ENCODE measurements around the gene AHRR.

DNA sequence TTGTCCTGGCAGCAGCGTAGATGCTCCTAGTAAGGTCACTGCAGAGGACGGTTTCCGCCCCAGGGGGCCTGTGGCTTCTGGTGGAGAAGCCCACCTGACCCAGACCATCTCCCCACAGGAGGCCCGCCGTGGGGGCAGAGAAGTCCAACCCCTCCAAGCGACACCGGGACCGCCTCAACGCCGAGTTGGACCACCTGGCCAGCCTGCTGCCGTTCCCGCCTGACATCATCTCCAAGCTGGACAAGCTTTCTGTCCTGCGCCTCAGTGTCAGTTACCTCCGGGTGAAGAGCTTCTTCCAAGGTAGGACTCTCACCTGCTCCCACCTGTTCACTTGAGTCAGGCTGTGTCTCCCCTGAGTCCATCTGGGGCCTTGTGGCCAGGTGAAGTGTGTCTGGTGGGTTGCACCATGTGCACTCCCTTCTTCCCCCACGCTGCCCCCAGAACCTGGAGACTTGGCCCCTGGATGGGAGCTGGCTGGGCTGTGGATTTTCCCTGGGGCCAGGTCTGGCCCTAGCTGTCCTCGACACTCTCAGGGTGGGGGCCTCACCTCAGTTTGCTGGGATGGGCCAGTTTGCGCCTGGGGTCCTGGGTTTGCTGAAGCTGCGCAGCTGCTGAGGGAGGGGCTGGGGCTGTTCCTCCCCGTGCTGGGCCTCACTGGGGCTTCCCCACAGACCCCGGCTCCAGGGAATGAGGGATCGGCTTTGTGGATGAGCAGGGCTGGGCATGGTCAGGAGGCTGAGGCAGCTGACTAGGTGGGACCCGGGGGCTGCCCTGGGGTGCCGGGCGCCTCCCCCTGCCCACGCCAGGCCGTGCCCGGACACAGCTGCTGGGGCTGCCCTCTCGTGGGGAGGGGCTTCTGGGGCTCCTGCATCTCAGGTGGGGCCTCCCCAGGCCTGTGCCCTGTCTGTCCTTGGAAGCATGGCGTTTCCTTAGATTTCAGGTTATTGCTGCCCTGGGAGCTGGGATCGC, 32.4 kb downstream of the AHRR start:
- TF ChIP-seq SIN3A (IDR thresholded peaks at IDR 0.05; ENCODE audit: borderline replicate concordance, insufficient read depth, low read length) (no peak), POLR2AphosphoS5 (IDR thresholded peaks at IDR 0.05; ENCODE audit: low read depth, low read length) (no peak), TAF1 (IDR thresholded peaks at IDR 0.05; ENCODE audit: borderline replicate concordance, insufficient read depth, low read length) (no peak)
- TF ChIP-seq, protein P1, sequence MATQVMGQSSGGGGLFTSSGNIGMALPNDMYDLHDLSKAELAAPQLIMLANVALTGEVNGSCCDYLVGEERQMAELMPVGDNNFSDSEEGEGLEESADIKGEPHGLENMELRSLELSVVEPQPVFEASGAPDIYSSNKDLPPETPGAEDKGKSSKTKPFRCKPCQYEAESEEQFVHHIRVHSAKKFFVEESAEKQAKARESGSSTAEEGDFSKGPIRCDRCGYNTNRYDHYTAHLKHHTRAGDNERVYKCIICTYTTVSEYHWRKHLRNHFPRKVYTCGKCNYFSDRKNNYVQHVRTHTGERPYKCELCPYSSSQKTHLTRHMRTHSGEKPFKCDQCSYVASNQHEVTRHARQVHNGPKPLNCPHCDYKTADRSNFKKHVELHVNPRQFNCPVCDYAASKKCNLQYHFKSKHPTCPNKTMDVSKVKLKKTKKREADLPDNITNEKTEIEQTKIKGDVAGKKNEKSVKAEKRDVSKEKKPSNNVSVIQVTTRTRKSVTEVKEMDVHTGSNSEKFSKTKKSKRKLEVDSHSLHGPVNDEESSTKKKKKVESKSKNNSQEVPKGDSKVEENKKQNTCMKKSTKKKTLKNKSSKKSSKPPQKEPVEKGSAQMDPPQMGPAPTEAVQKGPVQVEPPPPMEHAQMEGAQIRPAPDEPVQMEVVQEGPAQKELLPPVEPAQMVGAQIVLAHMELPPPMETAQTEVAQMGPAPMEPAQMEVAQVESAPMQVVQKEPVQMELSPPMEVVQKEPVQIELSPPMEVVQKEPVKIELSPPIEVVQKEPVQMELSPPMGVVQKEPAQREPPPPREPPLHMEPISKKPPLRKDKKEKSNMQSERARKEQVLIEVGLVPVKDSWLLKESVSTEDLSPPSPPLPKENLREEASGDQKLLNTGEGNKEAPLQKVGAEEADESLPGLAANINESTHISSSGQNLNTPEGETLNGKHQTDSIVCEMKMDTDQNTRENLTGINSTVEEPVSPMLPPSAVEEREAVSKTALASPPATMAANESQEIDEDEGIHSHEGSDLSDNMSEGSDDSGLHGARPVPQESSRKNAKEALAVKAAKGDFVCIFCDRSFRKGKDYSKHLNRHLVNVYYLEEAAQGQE (IDR thresholded peaks at IDR 0.05; ENCODE audit: insufficient read depth in 1 of 2, low read depth in 2 of 2, low read length in 2 of 2): no peak

All from PFSK-1 (cell line).